GM12878 (cell line): ENCODE measurements around the gene SLC6A16. TPM values are rescaled to one million over a fixed set of nuclear protein-coding genes. Genes with fewer than 3 reads are reported as not detected.

ENCODE experiments used
- ATAC-seq: fragments of 200-7000 bp; cut with Tn5 transposase; 3 replicates; pipeline ENCODE4 v1.9.1; 2020; ENCODE audit warnings: mild to moderate bottlenecking, moderate library complexity
- BruUV-seq: library from RNA; stranded (reverse); fragments of 400-500 nt; replicated peaks from 2 replicates; lab custom pipeline; 2021; lab: Mats Ljungman, UMichigan
- CTCF ChIA-PET: fragments of 300-600 bp; sonication (Branson Sonifier 250); formaldehyde crosslinking; extraction: SDS; loops from one replicate; lab custom pipeline; 2021; ENCODE audit warnings: inconsistent platforms; lab: Yijun Ruan, JAX
- POLR2A ChIA-PET: fragments of 350-600 bp; formaldehyde crosslinking; extraction: SDS; loops from one replicate; lab custom pipeline; 2021; ENCODE audit warnings: inconsistent platforms; lab: Charles Lee
- RAD21 ChIA-PET: fragments of 300-600 bp; sonication (Branson Sonifier 250); formaldehyde crosslinking; loops from one replicate; lab custom pipeline; 2023; ENCODE audit warnings: antibody characterized with exemption; ENCODE audit not compliant: unreplicated experiment; lab: Charles Lee
- SMC1A ChIA-PET: fragments of 300-600 bp; sonication (Branson Sonifier 250); formaldehyde crosslinking; loops from one replicate; lab custom pipeline; 2023; ENCODE audit not compliant: unreplicated experiment, uncharacterized antibody; lab: Charles Lee
- DNase-seq: peaks from one replicate; pipeline ENCODE4 v3.0.0-alpha.2; 2011; ENCODE audit warnings: low read depth, low spot score
- FAIRE-seq: peaks from 3 replicates; lab custom pipeline; 2011; peaks lifted over from hg19 to GRCh38; lab: Jason Lieb, UNC
- H2AFZ ChIP-seq: 2 replicates; pipeline ENCODE4 v1.6.0; 2011; ENCODE audit warnings: low read depth, low read length, control low read depth; ENCODE audit not compliant: control insufficient read depth
- H3K27ac ChIP-seq: 2 replicates; pipeline ENCODE4 v1.5.1; 2011; ENCODE audit warnings: control low read depth; ENCODE audit not compliant: control insufficient read depth, insufficient read depth
- H3K27me3 ChIP-seq, 2 experiments: replicated peaks in 1 of 2; 2 replicates each; pipeline versions ENCODE4 v1.6.0 to v1.6.1; 2011; ENCODE audit warnings: low read length in 1 of 2; ENCODE audit not compliant: control insufficient read depth in 2 of 2, insufficient read depth in 2 of 2
- H3K36me3 ChIP-seq, 2 experiments: 2 replicates each; pipeline ENCODE4 v1.5.1; 2011; ENCODE audit warnings: low read length in 1 of 2; ENCODE audit not compliant: control insufficient read depth in 2 of 2, insufficient read depth in 2 of 2
- H3K4me1 ChIP-seq: 2 replicates; pipeline ENCODE4 v1.6.1; 2011; ENCODE audit warnings: mild to moderate bottlenecking, low read length, moderate library complexity, mixed read lengths; ENCODE audit not compliant: control insufficient read depth, insufficient read depth
- H3K4me2 ChIP-seq: 2 replicates; pipeline ENCODE4 v1.6.0; 2011; ENCODE audit warnings: control low read depth; ENCODE audit not compliant: control insufficient read depth, insufficient read depth
- H3K4me3 ChIP-seq: fragments of 200-600 bp; sonication (generic); 2 replicates; pipeline ENCODE4 v1.5.1; 2016
- H3K79me2 ChIP-seq: 2 replicates; pipeline ENCODE4 v1.6.0; 2011; ENCODE audit warnings: low read length; ENCODE audit not compliant: control insufficient read depth, insufficient read depth
- H3K9ac ChIP-seq: 2 replicates; pipeline ENCODE4 v1.8.0; 2011; ENCODE audit warnings: low read length, control low read depth, mixed read lengths; ENCODE audit not compliant: control insufficient read depth, insufficient read depth
- H3K9me3 ChIP-seq: replicated peaks from 3 replicates; pipeline ENCODE4 v1.5.1; 2011; ENCODE audit warnings: mild to moderate bottlenecking, low read length; ENCODE audit not compliant: control insufficient read depth, insufficient read depth
- H4K20me1 ChIP-seq: 2 replicates; pipeline ENCODE4 v1.6.0; 2011; ENCODE audit not compliant: control insufficient read depth, insufficient read depth
- ATF2 ChIP-seq: IDR thresholded peaks from 2 replicates; pipeline ENCODE4 v1.6.1; 2012; ENCODE audit warnings: low read length, inconsistent platforms
- CEBPB ChIP-seq, 2 experiments: fragments of 150-350 bp in 1 of 2; IDR thresholded peaks; 2 replicates each; pipeline ENCODE4 v1.6.1; 2012 to 2014; ENCODE audit warnings: low read depth in 2 of 2, low read length in 2 of 2, borderline replicate concordance in 1 of 2, inconsistent platforms in 1 of 2
- CHD2 ChIP-seq: IDR thresholded peaks from 2 replicates; pipeline ENCODE4 v1.6.1; 2011; ENCODE audit warnings: low read depth, low read length, improper control_type of control experiment, borderline replicate concordance
- FOXM1 ChIP-seq: IDR thresholded peaks from 2 replicates; pipeline ENCODE4 v1.6.1; 2012; ENCODE audit warnings: low read depth, mild to moderate bottlenecking, inconsistent platforms, low read length, moderate library complexity
- NFIC ChIP-seq: IDR thresholded peaks from 2 replicates; pipeline ENCODE4 v1.6.1; 2012; ENCODE audit warnings: low read depth, mild to moderate bottlenecking, inconsistent platforms, low read length, moderate library complexity
- NR2C2 ChIP-seq: IDR thresholded peaks from 2 replicates; pipeline ENCODE4 v1.6.1; 2011; ENCODE audit warnings: borderline replicate concordance, low read depth; ENCODE audit not compliant: control insufficient read depth, insufficient read length
- NR2F1 ChIP-seq: fragments of 450-650 bp; conservative IDR thresholded peaks from 2 replicates; pipeline ENCODE4 v1.6.1; 2017; ENCODE audit warnings: mild to moderate bottlenecking
- RELA ChIP-seq: fragments of 450-650 bp; IDR thresholded peaks from 2 replicates; pipeline ENCODE4 v1.8.0; 2014; ENCODE audit warnings: borderline replicate concordance; ENCODE audit not compliant: partially characterized antibody
- SKIL ChIP-seq: fragments of 450-650 bp; IDR thresholded peaks from 2 replicates; pipeline ENCODE4 v1.6.1; 2017; ENCODE audit warnings: mild to moderate bottlenecking, low read depth, inconsistent platforms; ENCODE audit not compliant: poor library complexity, severe bottlenecking
- SRF ChIP-seq, 2 experiments: IDR thresholded peaks; 2 replicates each; pipeline ENCODE4 v1.6.1; 2011; ENCODE audit warnings: low read depth in 2 of 2, low read length in 2 of 2, mild to moderate bottlenecking in 1 of 2, moderate library complexity in 1 of 2
- SUPT20H ChIP-seq: IDR thresholded peaks from 2 replicates; pipeline ENCODE4 v1.6.1; 2011; ENCODE audit warnings: low read depth, mild to moderate bottlenecking, low read length, moderate library complexity, borderline replicate concordance; ENCODE audit not compliant: control insufficient read depth
- ZNF24 ChIP-seq: fragments of 450-650 bp; IDR thresholded peaks from 2 replicates; pipeline ENCODE4 v1.6.1; 2017; ENCODE audit warnings: antibody characterized with exemption, mild to moderate bottlenecking
- ZNF592 ChIP-seq: fragments of 450-650 bp; IDR thresholded peaks from 2 replicates; pipeline ENCODE4 v1.6.1; 2017; ENCODE audit warnings: mild to moderate bottlenecking, moderate library complexity
- WGBS: methylation state at CpG from one replicate; pipeline ENCODE4 v1.1.6; 2016; ENCODE audit warnings: low lambda C conversion rate; ENCODE audit not compliant: insufficient replicate concordance, insufficient coverage; ENCODE audit errors: missing lambda C conversion rate; 5-methylcytosine and 5-hydroxymethylcytosine counted together
- in situ Hi-C: fragments of 300-500 bp; cut with MboI; formaldehyde crosslinking; loops from 9 replicates; pipeline ENCODE4 v1.14.3; 2018; ENCODE audit warnings: mixed read lengths
- intact Hi-C: fragments of 100-400 bp; cut with micrococcal nuclease; formaldehyde crosslinking; loops from one replicate; pipeline ENCODE4 v1.14.2; 2022; ENCODE audit not compliant: unreplicated experiment
- polyA plus RNA-seq, 11 experiments: library from polyadenylated mRNA; depleted of rRNA in 4 of 11; unstranded in 6 of 11; stranded (reverse) in 5 of 11; fragments of >200 nt; fragmentation: Nextera tagmentation in 4 of 11; fragmentation: Illumina TruSeq in 1 of 11; extraction: Ambion mirVana in 4 of 11; extraction: Trizol in 1 of 11; gene quantifications; 1 replicate in 1 of 11; 2 replicates in 10 of 11; pipeline versions ENCODE4 v1.2.1 to v1.2.3, GENCODE V29; 2011 to 2016; ENCODE audit warnings: inconsistent platforms in 2 of 11, missing spikeins in 2 of 11, low read depth in 1 of 11
- total RNA-seq, 4 experiments: library from RNA; depleted of rRNA in 3 of 4; stranded (reverse); fragments of >200 nt in 3 of 4; fragmentation: Illumina TruSeq in 1 of 4; extraction: Trizol in 1 of 4; gene quantifications; 2 replicates each; pipeline versions ENCODE4 v1.2.1 to v1.2.3, GENCODE V29; 2013 to 2021

Gene SLC6A16
- total and polyA plus RNA-seq, 10 of the 15 experiments (the other 5 are each of a cell fraction or from before 2014, with no cell fraction given) = 0.23 to 3.2 (median 0.54) TPM

- no peaks in the 10 kb centered on the region for H3K36me3 ChIP-seq
- intact Hi-C loops (loop anchor here (1.0 kb wide), 1 partner anchor 76 kb away; no protein-coding TSS in a partner anchor), in situ Hi-C loops (no loop called here)
- no peaks in the 10 kb centered on the region for H3K9me3 ChIP-seq
- H4K20me1 ChIP-seq = no peaks in the 10 kb centered on the region
- SMC1A ChIA-PET = interaction anchor here (0.8 to 2.1 kb wide), 8 partner anchors 10 to 92 kb away, joined by 3 to 11 read pairs (median 4); no protein-coding TSS in a partner anchor
- POLR2A ChIA-PET = interaction anchor here (0.5 to 1.4 kb wide), 3 partner anchors 13 to 626 kb away, joined by 3 to 4 read pairs (median 3); no protein-coding TSS in a partner anchor
- H2AFZ ChIP-seq = no peak overlapping the region
- RAD21 ChIA-PET = interaction anchor here (1.1 to 1.3 kb wide), 2 partner anchors 76 to 80 kb away, joined by 3 to 4 read pairs; no protein-coding TSS in a partner anchor
- FAIRE-seq (no peak), DNase-seq (no peak), ATAC-seq (no peak; the same call in 2 of the 3 replicates)
- no peak for TF ChIP-seq NR2C2
- TF ChIP-seq SUPT20H = no peak
- no peak for TF ChIP-seq SRF (IDR thresholded peaks at IDR 0.05; ENCODE audit: low read depth in 2 of 2, low read length in 2 of 2)
- no peak for TF ChIP-seq ZNF24
- TF ChIP-seq NFIC = no peak
- no peak for TF ChIP-seq ATF2
- TF ChIP-seq CEBPB (IDR thresholded peaks at IDR 0.05; ENCODE audit: borderline replicate concordance in 1 of 2, low read depth in 2 of 2, low read length in 2 of 2) = no peak
- TF ChIP-seq CHD2 = no peak
- no peak for TF ChIP-seq RELA
- TF ChIP-seq NR2F1 = no peak
- no peak for TF ChIP-seq FOXM1
- no peak for TF ChIP-seq ZNF592
- TF ChIP-seq SKIL = no peak
- H3K27me3 ChIP-seq = no peaks in the 10 kb centered on the region
- H3K4me1 ChIP-seq = no peaks in the 10 kb centered on the region; the same call in 1 of the 2 replicates
- no peak overlapping the region for H3K27ac ChIP-seq
- 80% methylated on average over 5 of the region's 5 CpGs for WGBS
- CTCF ChIA-PET = interaction anchor here (0.9 to 3.6 kb wide), 28 partner anchors 11 to 245 kb away, joined by 3 to 22 read pairs (median 5); no protein-coding TSS in a partner anchor
- no peak overlapping the region for H3K9ac ChIP-seq
- no peaks in the 10 kb centered on the region for H3K79me2 ChIP-seq
- no TSS peak for BruUV-seq
- H3K4me2 ChIP-seq = no peak overlapping the region
- H3K4me3 ChIP-seq = no peak overlapping the region
These were observed 23.1 kb downstream of the SLC6A16 start for GRCh38 chr19:49301866-49302252.
